ENCODE measurements around the gene KRTAP5-7. TPM values are rescaled to one million over a fixed set of nuclear protein-coding genes. Genes with fewer than 3 reads are reported as not detected.
"Not testable (repeated sequence)": the region's sequence is repeated elsewhere in the genome, so short reads cannot be mapped to it uniquely, and the experiment has no call there.

The KRTAP5-7 gene
- total RNA-seq, 2 donors from 2014 or later: not detected

DNA sequence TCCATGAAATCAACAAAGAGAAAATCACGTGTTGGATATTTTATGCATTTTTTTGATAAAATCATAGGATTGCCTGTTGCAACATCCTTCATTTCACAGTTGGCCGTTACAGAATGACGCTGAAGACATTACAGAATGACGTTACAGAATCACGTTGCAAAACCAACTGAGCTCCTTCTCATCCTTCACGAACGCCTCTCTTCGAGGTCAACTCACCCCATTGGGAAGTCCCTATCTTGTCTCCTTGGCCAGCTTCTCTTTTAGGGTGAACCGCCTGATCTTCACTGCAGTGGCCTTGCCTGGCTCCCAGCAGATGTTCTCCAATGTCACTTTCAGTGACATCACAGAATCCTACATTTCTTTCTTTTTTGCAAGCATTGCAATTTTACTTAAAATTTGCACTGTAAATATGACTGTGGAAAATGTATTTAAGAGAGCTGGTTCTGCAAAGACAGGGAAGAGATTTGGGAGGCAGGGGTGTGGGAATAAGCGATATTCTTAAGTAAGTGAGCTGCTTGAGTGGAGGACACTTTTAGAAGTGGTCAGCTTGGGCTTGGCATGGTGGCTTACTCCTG is 5.1 kb downstream of the KRTAP5-7 start:
- Mint-ChIP-seq H3K4me3 (no peak overlapping the region), H3K27ac (no peak overlapping the region)
- WGBS, 2 experiments (ENCODE audit: insufficient coverage in 1 of 2, insufficient read length in 1 of 2): 85 to 87% methylated on average over 10 of the region's 10 CpGs

GRCh38 chr11:71534711-71535608 is 7.9 kb downstream of the KRTAP5-7 start:
- not testable (repeated sequence) for H3K4me1 ChIP-seq (ENCODE audit: control insufficient read depth, insufficient read depth, low read length); H3K4me3 ChIP-seq (ENCODE audit: low read length); H3K4me3 Mint-ChIP-seq; H3K9me3 ChIP-seq (ENCODE audit: control insufficient read depth, low read length); H3K9ac ChIP-seq (ENCODE audit: extremely low read depth, low read length, poor library complexity, severe bottlenecking); H3K27me3 Mint-ChIP-seq (ENCODE audit: insufficient read depth); H3K27ac ChIP-seq (ENCODE audit: low read depth, low read length); DNase-seq; H3K36me3 Mint-ChIP-seq (ENCODE audit: low read depth); H3K9me3 Mint-ChIP-seq; H3K27me3 ChIP-seq (ENCODE audit: control insufficient read depth, insufficient read depth, low read length, poor library complexity, severe bottlenecking); H3K36me3 ChIP-seq (ENCODE audit: control insufficient read depth, insufficient read depth, low read length)
- peaks cover 19% of the 10 kb centered on the region for H3K4me1 Mint-ChIP-seq
- 84 to 90% methylated on average over 8 to 17 of the region's 17 CpGs for WGBS, 2 experiments (ENCODE audit: insufficient coverage in 1 of 2, insufficient read length in 1 of 2)
- H3K27ac Mint-ChIP-seq: peak overlapping the region; percentile 55

More for the DNA sequence above, 5.1 kb downstream of the KRTAP5-7 start:
- Histone ChIP-seq H3K27me3 (ENCODE audit: control insufficient read depth, insufficient read depth, low read length, poor library complexity, severe bottlenecking) (no peaks in the 10 kb centered on the region), H3K36me3 (ENCODE audit: control insufficient read depth, insufficient read depth, low read length) (no peaks in the 10 kb centered on the region), H3K9me3 (ENCODE audit: control insufficient read depth, low read length) (no peaks in the 10 kb centered on the region), H3K4me3 (ENCODE audit: low read length) (no peak overlapping the region), H3K27ac (ENCODE audit: low read depth, low read length) (no peak overlapping the region), H3K4me1 (ENCODE audit: control insufficient read depth, insufficient read depth, low read length) (no peaks in the 10 kb centered on the region), H3K9ac (ENCODE audit: extremely low read depth, low read length, poor library complexity, severe bottlenecking) (no peak overlapping the region)
- DNase-seq: no peak
- no peaks in the 10 kb centered on the region for H3K9me3 Mint-ChIP-seq
- peaks cover 19% of the 10 kb centered on the region for H3K4me1 Mint-ChIP-seq
- TF ChIP-seq, protein P1, sequence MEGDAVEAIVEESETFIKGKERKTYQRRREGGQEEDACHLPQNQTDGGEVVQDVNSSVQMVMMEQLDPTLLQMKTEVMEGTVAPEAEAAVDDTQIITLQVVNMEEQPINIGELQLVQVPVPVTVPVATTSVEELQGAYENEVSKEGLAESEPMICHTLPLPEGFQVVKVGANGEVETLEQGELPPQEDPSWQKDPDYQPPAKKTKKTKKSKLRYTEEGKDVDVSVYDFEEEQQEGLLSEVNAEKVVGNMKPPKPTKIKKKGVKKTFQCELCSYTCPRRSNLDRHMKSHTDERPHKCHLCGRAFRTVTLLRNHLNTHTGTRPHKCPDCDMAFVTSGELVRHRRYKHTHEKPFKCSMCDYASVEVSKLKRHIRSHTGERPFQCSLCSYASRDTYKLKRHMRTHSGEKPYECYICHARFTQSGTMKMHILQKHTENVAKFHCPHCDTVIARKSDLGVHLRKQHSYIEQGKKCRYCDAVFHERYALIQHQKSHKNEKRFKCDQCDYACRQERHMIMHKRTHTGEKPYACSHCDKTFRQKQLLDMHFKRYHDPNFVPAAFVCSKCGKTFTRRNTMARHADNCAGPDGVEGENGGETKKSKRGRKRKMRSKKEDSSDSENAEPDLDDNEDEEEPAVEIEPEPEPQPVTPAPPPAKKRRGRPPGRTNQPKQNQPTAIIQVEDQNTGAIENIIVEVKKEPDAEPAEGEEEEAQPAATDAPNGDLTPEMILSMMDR (conservative IDR thresholded peaks at IDR 0.05): no peak
- H3K27me3 Mint-ChIP-seq (ENCODE audit: insufficient read depth): no peaks in the 10 kb centered on the region
- no peaks in the 10 kb centered on the region for H3K36me3 Mint-ChIP-seq (ENCODE audit: low read depth)

DNA sequence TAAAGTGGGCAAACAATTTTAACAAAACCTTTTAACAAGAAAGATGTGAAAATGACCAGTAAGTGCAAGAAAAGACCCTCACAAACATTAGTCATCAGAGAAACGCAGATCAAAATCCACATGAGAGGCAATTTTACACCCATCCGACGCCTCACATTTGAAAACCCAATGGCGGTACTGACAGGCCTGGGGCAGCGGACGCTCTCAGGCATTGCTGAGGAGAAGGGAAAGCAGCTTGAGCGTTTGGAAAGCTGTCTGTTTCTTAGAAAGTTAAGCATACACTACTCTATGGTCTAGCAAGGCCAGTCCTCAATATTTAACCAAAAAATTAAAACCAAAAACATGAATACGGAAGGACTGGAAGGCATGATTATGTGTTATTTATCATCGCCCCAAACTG is 8.8 kb downstream of the KRTAP5-7 start:
- Histone ChIP-seq H3K4me1 (ENCODE audit: control insufficient read depth, insufficient read depth, low read length) (no peaks in the 10 kb centered on the region), H3K9me3 (ENCODE audit: control insufficient read depth, low read length) (peaks cover 6% of the 10 kb centered on the region), H3K4me3 (ENCODE audit: low read length) (no peak overlapping the region), H3K36me3 (ENCODE audit: control insufficient read depth, insufficient read depth, low read length) (no peaks in the 10 kb centered on the region), H3K9ac (ENCODE audit: extremely low read depth, low read length, poor library complexity, severe bottlenecking) (no peak overlapping the region), H3K27me3 (ENCODE audit: control insufficient read depth, insufficient read depth, low read length, poor library complexity, severe bottlenecking) (no peaks in the 10 kb centered on the region), H3K27ac (ENCODE audit: low read depth, low read length) (no peak overlapping the region)
- H3K36me3 Mint-ChIP-seq (ENCODE audit: low read depth): peaks cover 3% of the 10 kb centered on the region
- H3K9me3 Mint-ChIP-seq: peaks cover 9% of the 10 kb centered on the region
- TF ChIP-seq, protein P1 (conservative IDR thresholded peaks at IDR 0.05): no peak
- DNase-seq: no peak
- 89 to 99% methylated on average over 7 to 9 of the region's 9 CpGs for WGBS, 2 experiments (ENCODE audit: insufficient coverage in 1 of 2, insufficient read length in 1 of 2)
- H3K4me1 Mint-ChIP-seq: peaks cover 19% of the 10 kb centered on the region
- H3K27me3 Mint-ChIP-seq (ENCODE audit: insufficient read depth): peaks cover 2% of the 10 kb centered on the region
- H3K27ac Mint-ChIP-seq: no peak overlapping the region
- no peak overlapping the region for H3K4me3 Mint-ChIP-seq
